Caco-2 (cell line): ENCODE data around the gene MGAT1. TPM values are rescaled to one million over a fixed set of nuclear protein-coding genes. Genes with fewer than 3 reads are reported as not detected.

Source experiments
- BruUV-seq: library from RNA; stranded (reverse); fragments of 400-500 nt; replicated peaks from 2 replicates; lab custom pipeline; 2021; lab: Mats Ljungman, UMichigan
- CTCF ChIA-PET: fragments of 300-600 bp; sonication (Branson Sonifier 250); formaldehyde crosslinking; loops from one replicate; lab custom pipeline; 2022; ENCODE audit warnings: antibody characterized with exemption; lab: Charles Lee
- POLR2A ChIA-PET: fragments of 300-600 bp; sonication (Branson Sonifier 250); formaldehyde crosslinking; loops from one replicate; lab custom pipeline; 2022; ENCODE audit warnings: antibody characterized with exemption; lab: Charles Lee
- DNase-seq, 2 experiments: peaks; one replicate each; pipeline versions ENCODE4 v3.0.0 to v3.0.0-alpha.2; 2020 to 2022
- H3K27me3 ChIP-seq: replicated peaks from 2 replicates; pipeline ENCODE4 v1.6.0; 2011; ENCODE audit warnings: low read length; ENCODE audit not compliant: control insufficient read depth, insufficient read depth
- H3K36me3 ChIP-seq: 2 replicates; pipeline ENCODE4 v1.5.1; 2011; ENCODE audit warnings: low read length; ENCODE audit not compliant: control insufficient read depth, insufficient read depth
- H3K4me1 ChIP-seq: fragments of 250-450 bp; sonication (Bioruptor Pico); 2 replicates; pipeline ENCODE4 v1.5.1; 2020; ENCODE audit warnings: mild to moderate bottlenecking
- H3K4me3 ChIP-seq: 2 replicates; pipeline ENCODE4 v1.5.1; 2011; ENCODE audit warnings: low read depth, mild to moderate bottlenecking, control low read depth, low read length
- H3K9me3 ChIP-seq: fragments of 250-450 bp; sonication (Bioruptor Pico); 2 replicates; pipeline ENCODE4 v1.5.1; 2020; ENCODE audit warnings: mild to moderate bottlenecking, moderate library complexity
- H3K27ac Mint-ChIP-seq: one replicate; pipeline ENCODE4 v1.8.0; 2022; ENCODE audit warnings: mixed read lengths; ENCODE audit not compliant: unreplicated experiment
- H3K27me3 Mint-ChIP-seq: one replicate; pipeline ENCODE4 v1.8.0; 2022; ENCODE audit warnings: mixed read lengths; ENCODE audit not compliant: insufficient read depth, unreplicated experiment
- H3K36me3 Mint-ChIP-seq: one replicate; pipeline ENCODE4 v1.8.0; 2022; ENCODE audit warnings: mild to moderate bottlenecking, mixed read lengths; ENCODE audit not compliant: insufficient read depth, unreplicated experiment
- H3K4me1 Mint-ChIP-seq: one replicate; pipeline ENCODE4 v1.8.0; 2022; ENCODE audit warnings: low read depth, mixed read lengths; ENCODE audit not compliant: unreplicated experiment
- H3K4me3 Mint-ChIP-seq: one replicate; pipeline ENCODE4 v1.8.0; 2022; ENCODE audit warnings: mild to moderate bottlenecking, moderate library complexity, mixed read lengths; ENCODE audit not compliant: unreplicated experiment
- H3K9me3 Mint-ChIP-seq: one replicate; pipeline ENCODE4 v1.8.0; 2022; ENCODE audit warnings: mixed read lengths; ENCODE audit not compliant: unreplicated experiment
- CTCF ChIP-seq, 2 experiments: fragments of 200-600 bp in 1 of 2; IDR thresholded peaks; 1 replicate in 1 of 2; 2 replicates in 1 of 2; pipeline versions ENCODE4 v1.5.1 to v1.8.0; 2011 to 2022; ENCODE audit warnings: antibody characterized with exemption in 1 of 2, control low read depth in 1 of 2, inconsistent platforms in 1 of 2, low read depth in 1 of 2, low read length in 1 of 2, mild to moderate bottlenecking in 1 of 2, moderate library complexity in 1 of 2; ENCODE audit not compliant: insufficient read depth in 1 of 2, severe bottlenecking in 1 of 2, unreplicated experiment in 1 of 2
- intact Hi-C: fragments of 100-400 bp; cut with micrococcal nuclease; formaldehyde crosslinking; loops from one replicate; pipeline ENCODE4 v1.10.0; 2022; ENCODE audit not compliant: unreplicated experiment
- total RNA-seq: library from RNA; stranded (reverse); gene quantifications from 2 replicates; pipeline ENCODE4 v1.2.3, GENCODE V29; 2022

Gene MGAT1
- total RNA-seq, 1 experiment from 2014 or later, result 80.1 TPM

GRCh38 chr5:180771839-180772238 lies 30.8 kb downstream of the MGAT1 start:
- peaks cover 9% of the 10 kb centered on the region for H3K9me3 Mint-ChIP-seq
- H3K27ac Mint-ChIP-seq, result no peak overlapping the region
- peaks cover 7% of the 10 kb centered on the region for H3K27me3 Mint-ChIP-seq
- H3K4me1 Mint-ChIP-seq, result no peaks in the 10 kb centered on the region
- DNase-seq, result no peak
- Histone ChIP-seq H3K4me3 (no peak overlapping the region), H3K4me1 (no peaks in the 10 kb centered on the region), H3K27me3 (no peaks in the 10 kb centered on the region), H3K9me3 (peaks cover 5% of the 10 kb centered on the region), H3K36me3 (no peaks in the 10 kb centered on the region)
- intact Hi-C loops, result no loop called here
- CTCF ChIA-PET, result no interaction called here
- POLR2A ChIA-PET, result no interaction called here
- no TSS peak for BruUV-seq
- no peak for TF ChIP-seq CTCF (IDR thresholded peaks at IDR 0.05; ENCODE audit: insufficient read depth in 1 of 2, low read depth in 1 of 2, low read length in 1 of 2, severe bottlenecking in 1 of 2, unreplicated experiment in 1 of 2)
- H3K36me3 Mint-ChIP-seq, result no peaks in the 10 kb centered on the region
- no peak overlapping the region for H3K4me3 Mint-ChIP-seq

- intact Hi-C loops, result no loop called here
- TF ChIP-seq CTCF (IDR thresholded peaks at IDR 0.05; ENCODE audit: insufficient read depth in 1 of 2, low read depth in 1 of 2, low read length in 1 of 2, severe bottlenecking in 1 of 2, unreplicated experiment in 1 of 2), result no peak
- Mint-ChIP-seq H3K9me3 (peaks cover 17% of the 10 kb centered on the region), H3K27me3 (peaks cover 5% of the 10 kb centered on the region), H3K4me1 (no peaks in the 10 kb centered on the region), H3K4me3 (no peak overlapping the region), H3K27ac (no peak overlapping the region), H3K36me3 (no peaks in the 10 kb centered on the region)
- CTCF ChIA-PET, result no interaction called here
- POLR2A ChIA-PET, result no interaction called here
- BruUV-seq, result no TSS peak
- peaks cover 5% of the 10 kb centered on the region for H3K9me3 ChIP-seq
- no peaks in the 10 kb centered on the region for H3K36me3 ChIP-seq
- no peaks in the 10 kb centered on the region for H3K4me1 ChIP-seq
- H3K4me3 ChIP-seq, result no peak overlapping the region
- DNase-seq, result no peak
- no peaks in the 10 kb centered on the region for H3K27me3 ChIP-seq
These were observed 32.8 kb downstream of the MGAT1 start for GRCh38 chr5:180769821-180770220.

GRCh38 chr5:180755601-180756000 lies 47.0 kb downstream of the MGAT1 start:
- Mint-ChIP-seq H3K36me3 (no peaks in the 10 kb centered on the region), H3K4me1 (no peaks in the 10 kb centered on the region), H3K9me3 (peaks cover 10% of the 10 kb centered on the region), H3K27ac (no peak overlapping the region), H3K27me3 (peaks cover 23% of the 10 kb centered on the region), H3K4me3 (no peak overlapping the region)
- Histone ChIP-seq H3K36me3 (no peaks in the 10 kb centered on the region), H3K4me1 (no peaks in the 10 kb centered on the region), H3K4me3 (no peak overlapping the region), H3K27me3 (no peaks in the 10 kb centered on the region; the same call in 1 of the 2 replicates), H3K9me3 (peaks cover 3% of the 10 kb centered on the region; the same call in 1 of the 2 replicates)
- intact Hi-C loops, result no loop called here
- BruUV-seq, result no TSS peak
- CTCF ChIA-PET, result no interaction called here
- TF ChIP-seq CTCF (IDR thresholded peaks at IDR 0.05; ENCODE audit: insufficient read depth in 1 of 2, low read depth in 1 of 2, low read length in 1 of 2, severe bottlenecking in 1 of 2, unreplicated experiment in 1 of 2), result no peak
- POLR2A ChIA-PET, result no interaction called here
- no peak for DNase-seq
